Esophagus squamous epithelium (tissue), 4 donors: ENCODE data around the gene BCL2L11.

ENCODE experiments used
- CTCF ChIP-seq, 6 experiments: fragments of 450-650 bp in 4 of 6; fragments of 200-600 bp in 2 of 6; sonication (generic) in 2 of 6; IDR thresholded peaks; one replicate each; pipeline ENCODE4 v1.5.1; 2016 to 2019; ENCODE audit warnings: antibody characterized with exemption in 6 of 6, mild to moderate bottlenecking in 4 of 6, moderate library complexity in 4 of 6
- POLR2A ChIP-seq, 4 donors: fragments of 450-650 bp; IDR thresholded peaks; one replicate each; pipeline ENCODE4 v1.6.1; 2017; ENCODE audit warnings: antibody characterized with exemption in 4 of 4, mild to moderate bottlenecking in 4 of 4, moderate library complexity in 3 of 4

GRCh38 chr2:111161971-111162370 is 41.3 kb downstream of the BCL2L11 start:
- TF ChIP-seq CTCF (IDR thresholded peaks at IDR 0.05), result no peak
- no peak for TF ChIP-seq POLR2A (IDR thresholded peaks at IDR 0.05)
